Hepatocyte (in vitro differentiated cells): Measurements from ENCODE around the gene ESRRG.

Experiments
- CTCF ChIP-seq: fragments of 200-600 bp; sonication (generic); IDR thresholded peaks from 2 replicates; pipeline ENCODE4 v1.5.1; 2016; ENCODE audit warnings: antibody characterized with exemption, mild to moderate bottlenecking; ENCODE audit not compliant: poor library complexity
- EZH2phosphoT487 ChIP-seq: fragments of 200-600 bp; sonication (generic); IDR thresholded peaks from one replicate; pipeline ENCODE4 v1.6.1; 2018; ENCODE audit warnings: antibody characterized with exemption, mild to moderate bottlenecking, low read depth, moderate library complexity; ENCODE audit not compliant: unreplicated experiment, severe bottlenecking

- TF ChIP-seq CTCF (no peak), EZH2phosphoT487 (no peak)
Measured at GRCh38 chr1:216478238-216478637, 245.0 kb downstream of the ESRRG start.
